Prostate gland (tissue), 2 donors: ENCODE measurements around the gene ZCCHC2.

Experiments
- CTCF ChIP-seq, 4 experiments: fragments of 200-600 bp in 2 of 4; fragments of 450-650 bp in 2 of 4; sonication (generic) in 2 of 4; IDR thresholded peaks; 1 replicate in 3 of 4; 2 replicates in 1 of 4; pipeline ENCODE4 v1.5.1; 2016 to 2019; ENCODE audit warnings: antibody characterized with exemption in 4 of 4, mild to moderate bottlenecking in 2 of 4, moderate library complexity in 2 of 4
- POLR2AphosphoS5 ChIP-seq: sonication (generic); formaldehyde crosslinking; IDR thresholded peaks from one replicate; pipeline ENCODE4 v1.6.1; 2017; ENCODE audit warnings: antibody characterized with exemption

DNA sequence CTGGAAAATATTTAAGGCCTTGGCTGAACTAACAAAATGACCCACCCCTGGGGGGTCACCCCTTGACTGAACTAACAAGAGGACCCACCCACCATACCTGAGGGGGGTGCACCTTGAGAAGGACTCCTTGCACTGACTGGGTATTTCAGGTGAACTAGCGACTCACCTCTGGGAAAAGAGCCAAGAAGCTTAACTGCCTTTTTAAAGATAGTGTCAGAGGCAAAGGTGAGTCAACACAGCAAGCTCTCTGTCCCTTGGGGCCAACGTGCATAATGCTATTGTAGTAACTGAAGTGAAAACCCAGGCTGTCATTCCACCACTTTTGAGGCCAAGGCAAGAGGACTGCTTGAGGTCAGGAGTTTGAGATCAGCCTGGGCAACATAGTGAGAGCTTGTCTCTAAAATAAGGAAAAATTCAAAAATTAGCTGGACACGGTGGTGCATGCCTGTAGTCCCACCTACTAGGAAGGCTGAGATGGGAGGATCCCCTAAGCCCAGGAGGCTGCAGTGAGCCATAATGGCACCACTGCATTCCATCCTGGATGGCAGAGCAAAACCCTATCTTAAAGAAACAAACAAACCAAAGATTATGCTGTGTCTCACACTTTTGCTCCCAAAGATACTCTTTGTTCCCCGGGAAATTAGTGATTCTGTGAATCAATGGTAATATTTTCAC, 36.4 kb upstream of the ZCCHC2 start:
- TF ChIP-seq CTCF (IDR thresholded peaks at IDR 0.05) (no peak), POLR2AphosphoS5 (no peak)
